ENCODE measurements around the gene ZNF483. TPM values are rescaled to one million over a fixed set of nuclear protein-coding genes. Genes with fewer than 3 reads are reported as not detected.
"Not testable (repeated sequence)": the region's sequence is repeated elsewhere in the genome, so short reads cannot be mapped to it uniquely, and the experiment has no call there.

Gene ZNF483
- 1 to 10 TPM; 1.1 to 1.8 (median 1.2) TPM for total RNA-seq

- peaks cover 28% of the 10 kb centered on the region for H3K4me1 Mint-ChIP-seq (ENCODE audit: low read depth)
- ATAC-seq, result peak; percentile 74 to 75
- peaks cover 15% of the 10 kb centered on the region for H3K36me3 Mint-ChIP-seq (ENCODE audit: insufficient read depth)
- H3K9me3 Mint-ChIP-seq, result no peaks in the 10 kb centered on the region
- peak; percentile 69 for DNase-seq
- peak within 1 kb of the TSS; percentile 94 for H3K4me3 Mint-ChIP-seq
- peaks cover 7% of the 10 kb centered on the region for H3K27me3 Mint-ChIP-seq (ENCODE audit: low read depth)
Observed at GRCh38 chr9:111525056-111525977, at the start of gene ZNF483. Gene ZNF483, plus strand, starts transcription at chr9:111525179. Its CDS starts 2,217 bp downstream, at chr9:111527396.

GRCh38 chr9:111475195-111475594 is 49.8 kb upstream of the ZNF483 start:
- Mint-ChIP-seq H3K27me3 (ENCODE audit: low read depth) (no peaks in the 10 kb centered on the region), H3K4me1 (ENCODE audit: low read depth) (peaks cover 50% of the 10 kb centered on the region), H3K36me3 (ENCODE audit: insufficient read depth) (peaks cover 5% of the 10 kb centered on the region), H3K9me3 (no peaks in the 10 kb centered on the region), H3K4me3 (no peak overlapping the region)
- ATAC-seq, result no peak
- no peak for DNase-seq

DNA sequence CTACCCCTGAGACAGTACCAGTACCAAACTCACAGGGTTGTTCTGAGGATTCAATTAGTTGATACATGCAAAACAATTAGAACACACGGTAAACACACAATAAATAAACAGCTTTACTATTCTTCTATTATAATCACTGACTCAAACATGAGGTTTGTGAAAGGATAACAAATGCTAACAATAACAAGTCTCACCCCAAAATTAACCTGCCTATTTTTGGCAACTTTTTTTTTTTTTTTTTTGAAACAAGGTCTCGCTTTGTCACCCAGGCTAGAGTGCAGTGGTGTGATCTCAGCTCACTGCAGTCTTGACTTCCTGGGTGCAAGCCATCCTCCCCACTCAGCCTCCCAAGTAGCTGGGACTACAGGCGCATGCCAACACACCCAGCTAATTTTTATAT is 47.3 kb upstream of the ZNF483 start:
- Mint-ChIP-seq H3K4me3 (no peak overlapping the region), H3K27me3 (ENCODE audit: low read depth) (no peaks in the 10 kb centered on the region), H3K36me3 (ENCODE audit: insufficient read depth) (peaks cover 13% of the 10 kb centered on the region), H3K9me3 (no peaks in the 10 kb centered on the region), H3K4me1 (ENCODE audit: low read depth) (peaks cover 56% of the 10 kb centered on the region)
- ATAC-seq (no peak), DNase-seq (no peak)

GRCh38 chr9:111481885-111482636 is 42.9 kb upstream of the ZNF483 start:
- DNase-seq, result no peak
- peak overlapping the region; percentile 87 for H3K4me3 Mint-ChIP-seq
- H3K4me1 Mint-ChIP-seq (ENCODE audit: low read depth), result peaks cover 47% of the 10 kb centered on the region
- ATAC-seq, result no peak
- no peaks in the 10 kb centered on the region for H3K9me3 Mint-ChIP-seq
- peaks cover 13% of the 10 kb centered on the region for H3K36me3 Mint-ChIP-seq (ENCODE audit: insufficient read depth)
- no peaks in the 10 kb centered on the region for H3K27me3 Mint-ChIP-seq (ENCODE audit: low read depth)

GRCh38 chr9:111482694-111483438 is 42.1 kb upstream of the ZNF483 start:
- H3K4me1 Mint-ChIP-seq (ENCODE audit: low read depth), result peaks cover 39% of the 10 kb centered on the region
- ATAC-seq, result peak; percentile 47 to 48

DNA sequence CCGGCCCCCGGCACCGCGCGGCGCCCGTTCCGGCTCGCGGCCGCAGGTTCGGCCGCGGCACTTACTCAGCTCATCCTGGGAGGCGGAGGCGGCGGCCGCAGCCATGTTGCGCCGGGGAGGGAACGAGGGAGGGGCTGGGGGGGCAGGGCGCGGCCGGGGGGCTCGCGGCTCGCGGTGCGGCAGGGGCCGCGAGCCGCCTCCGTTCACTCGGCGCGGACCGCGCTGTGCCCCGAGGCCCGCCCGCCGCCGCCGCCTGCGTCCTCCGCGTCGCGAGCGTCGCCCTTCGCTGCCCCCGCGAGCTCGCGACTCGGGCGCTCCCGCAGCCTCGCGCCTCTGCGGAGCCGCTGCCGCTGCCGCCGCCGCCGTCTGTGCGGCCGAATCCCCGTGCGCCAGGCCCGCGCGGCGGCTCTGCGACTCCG is 41.5 kb upstream of the ZNF483 start:
- Mint-ChIP-seq H3K36me3 (ENCODE audit: insufficient read depth) (peaks cover 13% of the 10 kb centered on the region), H3K4me1 (ENCODE audit: low read depth) (peaks cover 38% of the 10 kb centered on the region), H3K9me3 (no peaks in the 10 kb centered on the region), H3K4me3 (peak overlapping the region; percentile 29), H3K27me3 (ENCODE audit: low read depth) (no peaks in the 10 kb centered on the region)
- DNase-seq (peak; percentile 52), ATAC-seq (peak; percentile 56 to 57)

More at GRCh38 chr9:111482694-111483438, 42.1 kb upstream of the ZNF483 start:
- Mint-ChIP-seq H3K27me3 (ENCODE audit: low read depth) (no peaks in the 10 kb centered on the region), H3K9me3 (no peaks in the 10 kb centered on the region), H3K4me3 (peak overlapping the region; percentile 87), H3K36me3 (ENCODE audit: insufficient read depth) (peaks cover 13% of the 10 kb centered on the region)
- DNase-seq, result peak; percentile 47

- Mint-ChIP-seq H3K9me3 (no peaks in the 10 kb centered on the region), H3K27me3 (ENCODE audit: low read depth) (peaks cover under 1% of the 10 kb centered on the region), H3K4me3 (peak within 1 kb of the TSS; percentile 85), H3K4me1 (ENCODE audit: low read depth) (peaks cover 34% of the 10 kb centered on the region), H3K36me3 (ENCODE audit: insufficient read depth) (peaks cover 9% of the 10 kb centered on the region)
- DNase-seq, result peak; percentile 61
- ATAC-seq, result peak; percentile 68 to 73
Observed at GRCh38 chr9:111483858-111484571, 41.0 kb upstream of the ZNF483 start, which contains the start of gene ECPAS. Gene ECPAS, minus strand, starts transcription at chr9:111484383. Its CDS starts 11,465 bp downstream, at chr9:111472918.

- ATAC-seq (no peak), DNase-seq (no peak)
- Mint-ChIP-seq H3K9me3 (no peaks in the 10 kb centered on the region), H3K27me3 (ENCODE audit: low read depth) (peaks cover 6% of the 10 kb centered on the region), H3K36me3 (ENCODE audit: insufficient read depth) (peaks cover 9% of the 10 kb centered on the region), H3K4me1 (ENCODE audit: low read depth) (peaks cover 32% of the 10 kb centered on the region), H3K4me3 (peak overlapping the region; percentile 85)
Observed at GRCh38 chr9:111484572-111484894, 40.4 kb upstream of the ZNF483 start.

DNA sequence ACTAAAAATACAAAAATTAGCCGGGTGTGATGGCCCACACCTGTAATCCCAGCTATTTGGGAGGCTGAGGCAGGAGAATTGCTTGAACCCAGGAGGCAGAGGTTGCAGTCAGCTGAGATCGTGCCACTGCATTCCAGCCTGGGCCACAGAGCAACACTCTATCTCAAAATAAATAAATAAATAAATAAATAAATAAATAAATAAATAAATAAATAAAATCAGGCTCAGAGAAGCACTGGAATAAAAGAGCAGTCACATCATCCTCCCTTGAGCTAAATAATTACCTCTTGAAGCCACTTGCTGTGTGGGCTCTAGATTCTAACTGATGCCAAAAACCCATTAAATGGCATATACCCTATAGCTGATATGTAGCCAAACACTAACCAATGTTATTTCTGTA is 27.8 kb upstream of the ZNF483 start:
- peaks cover 11% of the 10 kb centered on the region for H3K27me3 Mint-ChIP-seq (ENCODE audit: low read depth)
- DNase-seq; H3K36me3 Mint-ChIP-seq (ENCODE audit: insufficient read depth); H3K4me1 Mint-ChIP-seq (ENCODE audit: low read depth); H3K4me3 Mint-ChIP-seq; ATAC-seq; H3K9me3 Mint-ChIP-seq: not testable (repeated sequence)

DNA sequence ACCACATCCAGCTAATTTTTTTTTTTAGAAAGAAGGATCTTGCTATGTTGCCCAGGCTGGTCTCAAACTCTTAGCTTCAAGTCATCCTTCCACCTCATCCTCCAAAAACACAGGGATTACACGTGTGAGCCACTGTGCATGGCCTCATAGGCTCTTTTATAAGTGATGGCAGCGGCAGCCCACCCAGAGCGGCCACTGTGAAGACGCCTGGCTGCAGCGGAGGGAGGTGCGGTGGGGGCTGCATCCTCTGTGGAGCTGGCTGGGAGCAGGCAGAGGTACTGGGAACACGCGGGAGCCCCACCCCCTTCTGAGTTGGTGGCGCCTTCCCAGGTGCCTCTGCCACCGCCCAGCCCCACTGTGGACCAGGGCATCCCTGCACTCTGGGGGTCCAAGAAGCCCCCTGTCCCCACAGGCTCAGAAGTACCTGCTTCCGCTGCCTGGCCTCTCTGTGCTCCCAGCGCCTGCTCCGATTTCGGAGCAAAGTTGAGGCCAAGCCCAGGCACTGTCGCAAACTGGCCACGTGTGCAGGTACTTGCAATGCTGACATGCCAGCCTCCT is 23.9 kb upstream of the ZNF483 start:
- Mint-ChIP-seq H3K27me3 (ENCODE audit: low read depth) (peaks cover 14% of the 10 kb centered on the region), H3K9me3 (no peaks in the 10 kb centered on the region), H3K4me3 (no peak overlapping the region), H3K4me1 (ENCODE audit: low read depth) (no peaks in the 10 kb centered on the region), H3K36me3 (ENCODE audit: insufficient read depth) (no peaks in the 10 kb centered on the region)
- DNase-seq, result no peak
- ATAC-seq, result no peak

DNA sequence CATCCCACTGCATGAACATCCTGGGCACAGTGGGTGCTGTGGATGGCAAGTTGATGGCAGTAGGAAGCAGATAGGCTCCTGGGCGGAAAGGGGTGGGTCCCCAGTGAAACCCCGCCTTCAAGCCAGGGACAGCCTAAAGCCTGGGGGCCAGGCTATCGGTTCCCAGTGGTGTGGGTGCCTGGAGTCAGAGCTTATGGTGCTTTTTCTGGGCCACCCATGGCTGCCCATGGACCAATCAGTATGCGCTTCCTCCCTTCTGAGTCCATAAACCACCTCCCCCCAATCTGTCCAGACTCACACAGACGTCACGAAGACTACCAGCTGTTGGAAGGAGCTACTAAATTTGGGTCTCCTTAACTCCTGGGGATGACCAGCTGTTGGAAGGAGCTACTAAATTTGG is 23.3 kb upstream of the ZNF483 start:
- Mint-ChIP-seq H3K27me3 (ENCODE audit: low read depth) (peaks cover 14% of the 10 kb centered on the region), H3K4me3 (no peak overlapping the region), H3K9me3 (no peaks in the 10 kb centered on the region), H3K36me3 (ENCODE audit: insufficient read depth) (no peaks in the 10 kb centered on the region), H3K4me1 (ENCODE audit: low read depth) (no peaks in the 10 kb centered on the region)
- ATAC-seq (no peak), DNase-seq (no peak)

- Mint-ChIP-seq H3K36me3 (ENCODE audit: insufficient read depth) (no peaks in the 10 kb centered on the region), H3K4me3 (no peak overlapping the region), H3K27me3 (ENCODE audit: low read depth) (peaks cover 13% of the 10 kb centered on the region), H3K9me3 (no peaks in the 10 kb centered on the region), H3K4me1 (ENCODE audit: low read depth) (no peaks in the 10 kb centered on the region)
- ATAC-seq (no peak), DNase-seq (no peak)
Observed at GRCh38 chr9:111502506-111502905, 22.5 kb upstream of the ZNF483 start.

- DNase-seq; H3K4me1 Mint-ChIP-seq (ENCODE audit: low read depth); H3K27me3 Mint-ChIP-seq (ENCODE audit: low read depth); H3K36me3 Mint-ChIP-seq (ENCODE audit: insufficient read depth); H3K4me3 Mint-ChIP-seq; ATAC-seq: not testable (repeated sequence)
- H3K9me3 Mint-ChIP-seq, result peaks cover 13% of the 10 kb centered on the region
Observed at GRCh38 chr9:111511581-111511980, 13.4 kb upstream of the ZNF483 start.

All from activated T-cell treated with anti-CD3 and anti-CD28 coated beads, Interleukin-2, amount 50 U/mL, for 4 hours (primary cell).